Ecto neural progenitor cell (in vitro differentiated cells): Measurements from ENCODE around the gene PKD1L1.

Experiments used
- DNase-seq: peaks from one replicate; pipeline ENCODE4 v3.0.0-alpha.2; 2018; ENCODE audit warnings: low spot score

The PKD1L1 gene

DNA sequence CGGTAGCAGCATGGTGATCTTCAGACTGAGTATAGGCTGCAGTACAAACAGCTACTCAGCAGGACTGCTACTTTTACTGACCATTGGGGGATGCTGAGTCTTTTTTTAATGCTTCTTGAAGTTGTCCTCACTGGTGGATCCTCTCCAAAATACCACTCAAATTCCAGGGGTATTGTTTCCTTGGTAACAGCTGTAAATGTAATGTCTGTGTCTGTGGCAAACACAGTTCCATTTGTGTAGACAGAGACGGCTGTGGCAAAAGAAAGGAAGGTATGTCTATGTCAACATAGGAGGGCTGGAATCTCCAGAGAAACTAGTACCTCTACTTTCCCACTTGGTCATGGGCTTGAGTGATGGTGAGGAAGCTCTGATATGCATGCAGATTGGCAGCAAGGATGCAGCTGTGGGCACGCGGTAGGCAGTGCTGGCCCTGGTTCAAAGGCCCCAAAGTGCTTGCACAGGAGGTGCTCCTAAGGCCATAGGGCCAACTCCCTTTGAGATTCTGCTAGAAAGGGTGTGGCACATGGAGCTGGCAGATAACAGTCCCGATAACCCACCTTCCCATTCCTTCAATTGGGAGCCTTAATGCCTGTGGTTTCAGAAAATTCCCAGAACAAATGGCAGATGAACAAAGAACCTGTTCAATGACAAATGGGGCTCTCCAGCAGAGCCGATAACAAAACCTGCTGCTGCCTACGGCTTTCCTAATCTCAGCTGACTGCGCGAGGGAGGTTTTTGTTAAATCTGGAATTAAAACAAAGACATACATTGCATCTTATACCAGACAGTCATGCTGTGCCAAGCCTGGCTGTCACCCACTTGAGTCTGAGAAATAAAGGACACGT lies 43.0 kb downstream of the PKD1L1 start:
- DNase-seq: no peak

DNA sequence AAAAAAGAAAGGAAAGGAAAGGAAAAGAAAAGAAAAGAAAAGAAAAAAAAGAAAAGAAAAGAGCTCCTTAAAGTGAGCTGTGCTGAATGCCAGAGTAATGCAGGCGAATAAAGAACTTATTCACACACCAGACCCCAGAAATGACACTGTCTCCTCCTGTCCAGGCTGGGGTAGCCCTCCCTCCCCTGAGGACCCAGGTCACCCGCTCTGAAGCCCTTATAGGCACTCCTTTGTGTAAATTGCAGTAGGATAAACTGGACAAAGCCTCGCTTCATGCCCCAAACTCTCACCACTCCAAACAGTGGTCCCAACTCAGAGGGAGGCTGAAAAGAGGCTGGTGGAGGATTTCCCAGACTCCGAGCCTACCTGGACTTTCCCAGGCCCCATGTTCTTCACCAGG lies 46.3 kb downstream of the PKD1L1 start:
- no peak for DNase-seq

DNA sequence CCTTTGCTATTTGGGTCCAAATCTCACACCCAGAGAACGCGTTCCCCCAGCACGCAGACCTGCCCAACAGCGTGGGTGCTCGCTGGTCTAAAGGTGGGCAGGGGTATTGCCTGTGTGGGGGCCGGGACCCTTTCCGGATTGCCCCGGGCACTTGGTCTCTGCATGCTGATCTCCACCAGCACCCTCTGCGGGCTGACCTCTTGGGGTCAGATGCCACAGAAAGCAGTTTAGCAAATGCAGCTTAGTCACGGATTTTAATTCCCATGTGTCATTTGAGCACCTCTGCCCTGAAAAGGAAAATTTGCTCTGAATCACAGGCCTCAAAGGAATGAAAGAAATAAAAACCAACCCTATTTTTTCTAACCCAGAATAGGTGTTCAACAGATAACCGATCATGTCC lies 46.7 kb downstream of the PKD1L1 start:
- DNase-seq: peak; percentile 78

DNA sequence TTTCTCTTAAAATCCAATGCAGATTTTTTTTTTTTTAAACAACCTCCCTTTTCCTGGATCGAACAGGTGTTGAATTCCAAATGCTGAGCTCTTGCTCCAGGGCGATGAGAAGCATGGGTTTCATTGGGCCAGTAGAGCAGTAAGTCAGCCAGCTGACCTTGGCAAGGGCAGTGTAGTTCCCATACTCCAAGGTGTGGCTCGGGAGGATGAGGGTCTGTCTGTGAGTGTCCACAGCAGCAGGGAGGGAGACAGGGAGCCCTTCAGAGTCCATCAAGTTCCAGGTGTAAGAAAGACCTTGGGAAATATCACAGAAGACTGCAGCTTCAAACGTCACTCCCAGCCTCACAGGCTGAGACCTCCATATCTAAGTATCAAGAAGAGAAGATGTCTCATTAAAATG lies 50.4 kb downstream of the PKD1L1 start:
- DNase-seq: no peak

DNA sequence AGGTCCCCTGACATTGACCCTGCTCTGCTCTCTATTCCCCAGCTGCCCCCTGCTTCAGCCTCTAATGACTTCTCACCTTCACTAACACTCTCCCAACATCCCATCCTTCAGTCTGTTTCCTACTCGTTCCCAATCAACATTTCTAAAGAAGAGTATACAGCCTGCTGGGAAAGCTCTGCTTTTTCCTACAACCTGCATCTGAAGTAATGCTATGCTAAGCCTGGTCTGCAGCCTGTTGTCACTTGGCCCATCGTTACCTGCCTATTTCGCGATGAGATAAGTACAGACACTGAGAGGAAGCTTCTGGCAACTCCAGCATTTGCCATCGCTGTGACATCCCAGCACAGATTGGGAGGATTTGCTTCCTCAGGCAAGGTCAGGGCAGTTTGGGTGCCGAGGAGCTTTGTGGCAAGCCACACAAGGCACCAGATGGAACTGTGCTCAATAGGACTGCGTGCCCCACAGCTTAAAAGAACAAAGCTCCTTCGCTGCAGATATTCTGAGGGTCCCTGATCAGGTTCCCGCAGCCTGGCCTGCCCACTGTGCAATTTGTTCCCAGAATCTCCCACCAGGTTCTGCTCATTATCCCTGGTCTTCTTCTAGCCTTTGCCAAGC lies 51.4 kb downstream of the PKD1L1 start:
- DNase-seq: no peak

DNA sequence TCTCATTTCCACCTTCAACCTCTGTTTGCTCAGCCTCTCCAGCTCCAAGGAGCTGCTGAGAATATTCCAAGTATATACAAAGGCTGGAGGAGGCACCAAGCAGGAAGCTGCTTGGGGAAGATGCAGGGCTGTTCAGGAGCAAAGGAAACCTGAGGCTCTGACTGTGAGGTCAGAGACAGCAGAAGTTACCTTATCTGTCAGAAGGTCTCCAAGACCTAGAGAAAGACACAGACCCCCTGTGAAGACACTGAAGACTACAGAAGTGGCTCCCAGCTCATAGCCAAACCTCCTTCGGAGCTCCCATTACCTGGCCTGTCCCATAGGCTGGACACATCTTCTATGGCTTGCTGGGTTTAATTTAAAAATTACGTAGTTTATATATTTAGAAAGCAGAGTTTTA lies 53.2 kb downstream of the PKD1L1 start:
- no peak for DNase-seq

DNA sequence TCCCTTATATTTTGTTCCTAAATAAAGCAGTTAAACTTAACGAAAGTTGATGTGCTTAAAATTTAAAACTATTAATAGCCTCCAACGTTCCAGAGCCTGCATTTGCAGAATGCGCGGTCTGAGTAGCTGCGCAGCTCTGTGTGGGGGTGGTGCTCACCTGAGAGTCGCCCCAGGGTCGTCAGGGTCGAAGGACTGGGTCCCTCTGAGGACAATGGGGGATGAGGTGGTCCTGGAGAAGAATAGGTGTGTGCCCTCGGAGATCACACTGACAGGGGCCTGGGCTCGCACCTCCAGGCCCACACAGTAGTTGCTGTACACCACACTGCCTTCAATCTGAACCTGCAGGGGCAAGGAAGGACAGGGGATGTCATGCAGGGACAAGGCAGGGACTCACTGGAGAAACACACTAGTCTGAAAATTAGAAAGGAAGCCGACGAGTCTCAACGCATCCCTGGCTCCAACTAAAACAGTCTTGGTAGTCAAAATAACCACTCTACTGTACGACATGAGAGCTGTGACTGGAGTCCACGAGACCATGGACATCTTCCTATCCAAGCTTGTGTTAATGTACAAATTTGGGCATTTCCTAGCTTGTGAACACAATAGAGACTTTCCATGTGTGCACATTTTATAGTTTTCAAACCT lies 54.4 kb downstream of the PKD1L1 start:
- DNase-seq: no peak

DNA sequence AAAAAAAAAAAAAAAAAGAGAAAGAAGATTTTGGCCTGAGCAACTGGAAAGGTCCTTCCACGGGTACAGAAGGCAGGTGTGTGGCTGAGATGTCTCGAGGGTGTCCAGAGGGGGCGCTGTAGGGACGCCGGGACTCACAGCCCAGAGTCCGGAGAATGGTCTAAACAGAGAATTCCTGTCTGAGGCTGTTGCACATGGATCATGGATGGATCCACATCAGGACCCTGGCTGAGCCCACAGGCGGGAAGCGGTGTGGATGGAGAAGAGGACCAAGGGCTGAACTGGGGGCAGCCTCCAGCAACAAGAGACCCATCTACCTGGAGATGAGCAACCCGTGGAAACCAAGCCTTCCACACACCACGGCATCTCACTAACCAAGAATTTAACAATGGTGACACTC lies 55.0 kb downstream of the PKD1L1 start:
- peak; percentile 70 for DNase-seq

DNA sequence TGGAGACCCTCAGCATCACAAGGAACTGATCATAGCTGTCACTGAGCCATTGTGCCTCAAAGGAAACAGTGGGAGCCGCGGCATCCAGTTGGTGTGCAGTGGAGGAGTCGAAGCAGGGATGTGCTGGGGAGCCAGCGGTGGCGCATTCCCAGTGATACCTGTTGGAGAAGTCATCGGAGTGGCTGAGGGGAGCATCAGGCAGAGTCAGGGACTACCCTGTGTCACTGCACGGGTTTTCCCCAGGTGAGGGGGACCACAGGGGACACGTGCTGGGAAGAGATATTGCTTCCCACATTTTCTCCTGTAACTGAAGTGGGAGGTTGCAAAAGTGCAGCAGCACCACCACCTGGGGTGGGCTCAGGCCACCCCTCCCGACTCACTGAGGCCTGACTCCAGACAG lies 57.7 kb downstream of the PKD1L1 start:
- DNase-seq: no peak

DNA sequence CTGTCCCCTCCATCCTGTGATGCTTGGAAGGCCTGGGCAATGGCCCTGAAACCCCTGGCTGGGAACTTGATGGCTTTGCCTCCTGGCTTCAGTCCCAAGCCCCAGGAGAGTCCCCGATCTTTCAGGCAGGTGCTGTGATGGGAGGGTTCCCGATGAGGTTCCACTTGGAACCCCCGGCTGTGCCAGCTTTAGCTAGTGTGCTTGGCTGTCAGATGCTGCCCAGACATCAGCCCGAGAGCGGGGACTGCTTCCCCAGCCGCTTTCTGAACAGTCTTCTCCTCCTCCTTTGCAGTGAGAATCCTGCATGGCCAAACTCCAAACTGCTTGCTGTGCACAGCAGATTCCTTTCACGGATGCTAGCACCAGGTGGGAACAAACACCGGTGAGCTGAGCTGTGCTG lies 58.1 kb downstream of the PKD1L1 start:
- no peak for DNase-seq

DNA sequence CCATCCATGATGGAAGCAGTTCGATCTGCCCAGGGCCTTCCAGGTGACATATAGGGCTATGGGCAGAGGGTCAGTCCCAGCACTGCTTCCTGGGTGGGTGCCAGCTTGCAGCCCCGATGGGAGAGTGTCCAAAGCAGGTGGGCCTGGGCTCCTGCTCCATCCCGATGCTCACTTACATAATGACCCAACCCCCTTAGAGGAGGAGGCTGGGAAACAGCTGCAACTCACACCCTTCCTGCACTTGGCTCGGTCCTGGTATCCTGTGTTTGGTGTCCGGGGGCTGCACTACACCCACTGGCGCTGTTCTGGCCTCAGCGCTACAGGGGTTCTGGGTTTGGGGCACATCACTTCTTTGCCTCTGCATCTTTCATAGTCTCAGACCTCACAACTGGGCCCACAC lies 58.5 kb downstream of the PKD1L1 start:
- DNase-seq: no peak

DNA sequence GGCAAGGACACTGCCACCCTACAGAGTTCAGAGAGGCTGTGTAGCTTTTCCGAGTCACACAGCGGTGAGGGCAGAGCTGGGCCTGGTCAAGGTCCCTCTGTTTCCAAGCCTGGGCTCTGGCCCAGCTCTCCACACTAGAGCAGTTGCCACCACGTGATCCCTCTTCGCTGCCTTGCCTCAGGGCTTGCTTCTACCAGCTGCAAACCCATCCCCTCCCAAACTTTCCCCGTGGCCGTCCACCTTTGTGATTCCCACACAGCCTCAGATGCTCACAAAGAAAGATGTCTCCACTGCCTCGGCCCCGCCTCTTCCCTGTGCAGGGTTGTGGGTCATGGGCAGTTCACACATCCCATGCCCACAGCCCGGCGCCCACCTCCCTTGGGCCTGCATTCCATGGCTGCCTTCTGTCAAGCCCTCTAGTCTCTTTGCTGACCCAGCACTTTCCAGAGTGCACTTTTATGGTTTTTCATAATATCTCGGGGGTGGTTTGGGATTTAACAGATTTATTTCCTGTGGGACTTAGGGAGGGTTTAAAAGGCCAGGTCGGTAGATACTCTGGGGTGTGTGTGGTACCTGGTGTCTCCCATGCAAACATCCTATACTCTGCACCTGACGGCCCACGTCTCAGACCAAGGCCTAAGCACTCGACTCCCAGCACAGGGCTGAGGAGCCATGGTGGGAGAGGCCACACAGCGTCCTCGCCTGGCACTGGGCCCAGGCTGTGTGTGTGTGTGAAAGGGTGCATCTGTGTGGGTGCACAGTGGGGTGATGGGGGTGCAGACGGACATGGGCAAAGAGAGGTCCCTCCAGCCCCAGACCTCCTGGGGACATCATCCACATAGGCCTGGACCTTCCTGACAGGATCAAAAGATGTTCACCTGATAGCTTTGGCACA lies 59.6 kb downstream of the PKD1L1 start:
- no peak for DNase-seq

DNA sequence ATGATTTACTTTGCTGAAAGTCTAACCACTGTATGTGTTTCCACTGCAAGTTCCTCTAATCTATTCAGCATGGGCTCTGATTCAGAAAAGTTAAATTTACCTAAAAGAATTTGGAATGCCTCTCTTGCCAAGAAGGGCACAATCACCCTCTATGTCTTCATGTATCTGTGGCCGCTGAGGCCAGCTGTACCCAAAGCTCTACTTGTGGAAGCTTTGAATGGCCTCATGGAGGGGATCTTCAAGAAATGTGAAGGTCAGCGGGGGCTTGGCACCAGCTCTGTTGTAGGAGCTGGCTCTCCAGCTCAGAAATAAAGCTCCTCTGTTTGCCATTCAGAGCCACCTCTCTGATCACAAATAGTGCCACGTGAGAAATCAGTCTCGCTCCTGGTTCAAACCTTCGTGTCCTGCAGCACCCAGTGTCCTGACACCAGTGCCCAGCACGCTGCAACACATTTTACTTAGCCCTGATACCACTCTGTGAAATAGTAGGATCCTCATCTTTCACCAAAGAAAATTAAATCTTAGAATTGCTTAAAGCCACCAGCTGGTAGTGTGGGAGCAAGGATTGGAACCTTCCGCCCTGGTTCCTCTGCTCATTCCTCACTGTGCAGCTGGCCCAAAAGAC lies 61.1 kb downstream of the PKD1L1 start:
- no peak for DNase-seq

DNA sequence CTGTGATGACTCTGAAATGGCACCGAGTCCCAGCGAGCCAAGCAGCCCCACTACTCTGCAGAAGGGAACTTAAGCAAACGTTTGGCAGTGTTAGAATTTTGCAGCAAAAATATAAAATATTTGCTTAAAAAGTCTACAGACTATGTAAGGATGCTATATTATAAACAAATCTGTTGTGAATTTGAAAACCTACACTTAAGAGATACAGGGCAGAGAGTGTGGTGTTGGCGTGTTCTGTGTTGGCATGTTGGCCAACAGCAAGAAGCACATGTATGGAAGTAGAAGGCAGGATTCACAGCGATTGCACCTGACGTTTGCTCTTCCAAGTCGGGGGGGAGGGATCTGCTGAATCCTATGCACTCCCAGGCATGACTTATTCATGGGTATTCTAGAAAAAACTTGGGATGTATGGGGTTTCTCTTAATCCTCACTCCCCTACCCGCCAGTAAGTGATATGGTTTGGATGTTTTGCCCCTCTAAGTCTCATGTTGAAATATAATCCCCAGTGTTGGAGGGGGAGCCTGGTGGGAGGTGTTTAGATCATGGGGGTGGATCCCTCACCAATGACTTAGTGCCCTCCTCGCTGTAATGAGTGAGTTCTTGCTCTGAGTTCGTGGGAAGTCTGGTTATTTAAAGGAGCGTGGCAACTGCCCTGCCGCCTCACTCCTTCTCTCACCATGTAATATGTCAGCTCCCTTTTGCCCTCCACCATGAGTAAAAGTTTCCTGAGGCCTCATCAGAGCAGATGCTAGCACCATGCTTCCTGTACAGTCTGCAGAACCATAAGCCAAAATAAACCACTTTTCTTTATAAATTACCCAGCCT lies 62.1 kb downstream of the PKD1L1 start:
- no peak for DNase-seq

DNA sequence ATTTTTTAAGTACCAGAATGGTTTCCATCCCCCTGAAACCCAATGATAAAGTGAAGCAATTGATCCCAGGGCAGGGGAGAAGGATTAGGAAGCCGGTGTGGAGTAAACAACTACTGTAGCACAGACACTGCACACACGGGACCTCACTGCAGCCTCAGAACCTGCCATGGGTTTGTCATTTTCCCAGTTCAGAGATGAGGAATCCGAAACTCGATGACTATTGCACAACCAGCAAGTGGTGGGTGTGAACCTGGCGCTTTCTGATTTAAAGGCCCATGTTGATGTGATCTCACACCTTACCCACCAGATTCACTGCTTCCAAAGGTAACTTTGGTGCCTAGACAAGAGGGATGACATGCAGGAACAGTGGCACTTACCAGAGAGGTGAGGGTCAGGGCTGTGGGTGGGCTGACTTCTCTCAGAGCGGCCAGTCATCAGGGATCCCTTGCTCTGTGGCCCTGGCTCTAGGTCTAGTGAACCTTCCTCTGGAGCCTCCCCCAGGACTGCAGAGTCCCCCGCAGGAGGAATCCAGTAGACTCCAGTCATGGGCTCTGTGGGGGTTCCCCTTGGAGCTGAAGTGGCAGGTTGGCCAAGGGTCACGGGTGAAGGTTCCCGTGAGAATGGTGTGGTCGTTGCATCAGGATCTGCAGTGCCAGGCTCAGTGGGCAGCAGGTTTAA lies 62.8 kb downstream of the PKD1L1 start:
- no peak for DNase-seq

DNA sequence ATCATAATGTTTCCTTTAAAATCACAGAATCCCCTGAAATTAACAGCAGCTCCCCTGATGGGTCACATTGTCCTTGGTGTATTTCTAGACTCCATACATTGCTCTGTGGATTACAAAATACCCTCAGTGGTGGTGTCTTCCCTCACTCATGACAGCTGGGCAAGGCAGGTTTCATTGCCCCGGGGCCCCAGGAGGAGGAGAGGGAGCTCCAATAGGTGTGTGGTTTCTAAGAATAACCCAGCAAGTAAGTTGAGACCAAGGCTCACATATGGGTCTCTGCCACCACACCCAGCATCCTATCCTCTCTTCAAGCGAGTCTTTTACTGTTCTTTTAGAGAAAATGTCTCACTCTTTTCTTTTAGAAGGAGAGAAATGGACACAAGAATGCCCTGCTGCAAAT lies 63.6 kb downstream of the PKD1L1 start:
- DNase-seq: no peak

DNA sequence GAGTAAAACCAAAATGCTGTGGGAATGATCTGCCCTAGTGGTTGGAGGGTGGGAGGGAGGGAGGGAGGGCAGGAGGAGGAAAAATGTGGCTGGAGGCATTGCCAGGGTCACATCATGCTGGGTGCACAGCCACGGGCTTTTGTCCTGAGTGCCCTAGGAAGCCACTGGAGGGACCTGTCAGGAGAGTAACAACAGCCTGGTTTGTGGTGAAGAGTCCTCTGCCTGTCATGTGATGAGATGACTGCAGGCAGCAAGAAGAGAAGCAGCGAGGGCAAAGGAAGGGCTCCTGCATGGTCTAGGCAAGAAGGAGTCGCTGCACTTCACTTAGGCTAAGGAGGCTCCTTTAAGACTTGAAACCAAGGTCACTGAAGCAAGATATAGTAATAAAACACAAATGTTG lies 65.6 kb downstream of the PKD1L1 start:
- DNase-seq: no peak

DNA sequence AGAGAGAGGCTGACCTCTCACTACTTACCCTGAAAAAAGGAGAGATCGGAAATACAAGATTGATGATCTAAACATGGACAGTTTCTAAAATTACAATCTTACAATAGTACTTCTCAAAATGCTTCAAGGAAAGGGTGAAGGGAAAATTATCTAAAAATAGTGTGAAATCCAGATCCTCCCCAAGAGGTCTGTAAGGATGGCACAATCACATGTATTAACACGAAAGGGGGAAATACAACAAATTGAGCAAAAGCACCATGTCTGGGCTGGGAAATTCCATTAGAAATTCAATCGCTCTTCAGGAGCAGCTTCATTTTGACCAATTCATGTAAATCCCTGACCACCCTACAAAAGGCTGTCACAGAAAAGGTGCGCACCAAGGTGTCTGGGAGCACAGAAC lies 67.0 kb downstream of the PKD1L1 start:
- no peak for DNase-seq

DNA sequence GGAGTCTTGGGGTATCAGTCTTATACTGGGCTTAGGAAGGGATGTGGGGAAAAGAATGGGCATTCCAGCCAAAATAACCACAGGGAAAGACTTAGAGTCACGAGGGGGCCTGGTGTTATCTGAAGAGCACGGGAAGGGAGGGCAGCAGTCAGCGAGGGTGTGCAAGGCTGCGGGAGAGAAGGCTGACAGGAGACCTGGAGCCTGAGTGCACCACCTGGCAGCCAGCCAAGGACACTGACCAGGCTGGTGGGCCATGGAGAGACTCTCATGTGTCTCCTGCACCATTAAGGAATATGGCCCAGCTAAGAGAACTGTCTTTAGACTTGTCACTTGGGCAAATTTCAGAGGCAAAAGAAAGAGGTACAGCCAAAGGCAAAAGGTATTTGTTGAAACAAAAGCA lies 69.6 kb downstream of the PKD1L1 start:
- no peak for DNase-seq

DNA sequence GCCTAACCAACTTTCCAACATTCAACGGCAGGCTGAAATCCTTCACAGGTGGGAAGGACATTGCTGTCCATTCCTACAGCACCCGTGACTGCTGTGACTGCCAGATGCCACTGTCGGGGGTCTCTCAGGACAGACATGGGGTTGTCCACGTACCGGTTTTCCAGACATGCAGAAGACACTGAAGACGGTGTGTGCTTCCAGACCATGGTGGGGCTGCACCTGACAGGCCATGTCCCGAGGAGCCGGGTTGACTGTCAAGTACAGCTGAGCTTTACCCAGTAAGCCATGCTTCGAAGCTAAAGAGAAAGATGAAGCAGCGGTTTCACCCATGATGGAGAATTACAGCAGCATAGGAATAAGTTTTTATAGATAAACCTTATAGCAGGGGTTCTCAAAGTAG lies 70.9 kb downstream of the PKD1L1 start:
- DNase-seq: no peak
